Testis (tissue), 3 donors: ENCODE measurements around the gene CEBPE. TPM values are rescaled to one million over a fixed set of nuclear protein-coding genes. Genes with fewer than 3 reads are reported as not detected.

Experiments
- DNase-seq: peaks from one replicate; pipeline ENCODE4 v3.0.0-alpha.2; 2019
- H3K27ac ChIP-seq, 2 donors: fragments of 200-600 bp; sonication (generic); one replicate each; pipeline ENCODE4 v1.5.1; 2019
- H3K27me3 ChIP-seq: fragments of 200-600 bp; sonication (generic); one replicate; pipeline ENCODE4 v1.5.1; 2019
- H3K36me3 ChIP-seq: fragments of 200-600 bp; sonication (generic); one replicate; pipeline ENCODE4 v1.5.1; 2017; ENCODE audit warnings: low read depth; ENCODE audit errors: missing control alignments
- H3K4me1 ChIP-seq: fragments of 200-600 bp; sonication (generic); one replicate; pipeline ENCODE4 v1.5.1; 2019
- H3K4me3 ChIP-seq, 2 donors: fragments of 200-600 bp; sonication (generic); one replicate each; pipeline ENCODE4 v1.5.1; 2017 to 2019
- H3K9me3 ChIP-seq: fragments of 200-600 bp; sonication (generic); one replicate; pipeline ENCODE4 v1.5.1; 2017
- CTCF ChIP-seq, 3 experiments: fragments of 450-650 bp in 2 of 3; fragments of 200-600 bp in 1 of 3; sonication (generic) in 1 of 3; IDR thresholded peaks; one replicate each; pipeline ENCODE4 v1.5.1; 2016 to 2019; ENCODE audit warnings: antibody characterized with exemption in 3 of 3, mild to moderate bottlenecking in 2 of 3, moderate library complexity in 1 of 3
- POLR2A ChIP-seq: fragments of 450-650 bp; IDR thresholded peaks from one replicate; pipeline ENCODE4 v1.6.1; 2017; ENCODE audit warnings: antibody characterized with exemption, mild to moderate bottlenecking, moderate library complexity
- WGBS, 2 donors: methylation state at CpG; one replicate each; pipeline ENCODE4 v1.1.5; 2018; 5-methylcytosine and 5-hydroxymethylcytosine counted together
- intact Hi-C: fragments of 100-400 bp; cut with DNase I; formaldehyde crosslinking; loops from one replicate; pipeline ENCODE4 v1.15.1; 2023; ENCODE audit warnings: low total_unique reads
- polyA plus RNA-seq: library from polyadenylated mRNA; stranded (reverse); fragments of 350-450 nt; fragmentation: Illumina TruSeq; extraction: RNeasy Lipid Tissue Mini Kit (QIAGEN cat#74804); gene quantifications from one replicate; pipeline ENCODE4 v1.2.3, GENCODE V29; 2014; ENCODE audit warnings: low read depth, low replicate concordance; ENCODE audit not compliant: insufficient read depth
- total RNA-seq, 2 donors: library from RNA; depleted of rRNA; stranded (reverse); fragments of >200 nt; gene quantifications; one replicate each; pipeline ENCODE4 v1.2.3, GENCODE V29; 2016

The CEBPE gene
- total and polyA plus RNA-seq, 3 donors from 2014 or later, result 0.19 to 0.24 TPM; not detected in 1

DNA sequence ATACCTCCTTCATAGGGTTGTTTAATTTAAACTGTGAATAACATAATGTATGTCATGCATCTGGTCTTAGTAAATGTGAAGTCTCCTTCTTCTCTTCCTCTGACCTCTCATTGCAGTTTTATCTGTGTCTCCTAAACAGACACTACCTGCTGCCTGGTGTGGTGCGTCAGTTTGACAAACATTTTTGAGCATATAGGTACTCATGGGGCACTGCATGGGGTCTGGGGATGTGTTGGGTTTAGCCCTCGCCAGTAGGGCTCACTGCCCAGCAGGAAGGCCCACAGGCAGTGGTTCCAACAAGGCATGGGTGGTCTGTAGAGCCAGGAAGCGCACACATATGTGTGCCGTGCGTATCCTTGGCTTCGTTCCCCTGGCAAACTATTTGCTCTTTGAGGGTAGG lies 3.0 kb upstream of the CEBPE start:
- no peak for DNase-seq
- no peak overlapping the region for H3K4me3 ChIP-seq
- 87 to 95% methylated on average over 6 of the region's 6 CpGs for WGBS, 2 donors
- intact Hi-C loops, result loop anchor here (5.0 kb wide), 1 partner anchor 65 kb away; no protein-coding TSS in a partner anchor
- H3K9me3 ChIP-seq, result no peaks in the 10 kb centered on the region
- peaks cover 26% of the 10 kb centered on the region for H3K4me1 ChIP-seq
- no peak overlapping the region for H3K27ac ChIP-seq
- H3K36me3 ChIP-seq, result no peaks in the 10 kb centered on the region
- TF ChIP-seq CTCF (IDR thresholded peaks at IDR 0.05) (no peak), POLR2A (no peak)
- no peaks in the 10 kb centered on the region for H3K27me3 ChIP-seq

- no peak overlapping the region for H3K4me3 ChIP-seq
- TF ChIP-seq CTCF (IDR thresholded peaks at IDR 0.05), result no peak
- TF ChIP-seq POLR2A, result no peak
- peaks cover 25% of the 10 kb centered on the region for H3K4me1 ChIP-seq
- H3K27me3 ChIP-seq, result no peaks in the 10 kb centered on the region
- no peaks in the 10 kb centered on the region for H3K36me3 ChIP-seq
- 33 to 35% methylated on average over 6 of the region's 6 CpGs for WGBS, 2 donors
- peak; percentile 72 for DNase-seq
- peak overlapping the region; percentile 20 to 64 for H3K27ac ChIP-seq
- intact Hi-C loops, result loop anchor here (5.0 kb wide), 1 partner anchor 66 kb away; no protein-coding TSS in a partner anchor
- no peaks in the 10 kb centered on the region for H3K9me3 ChIP-seq
These were observed 2.3 kb upstream of the CEBPE start for GRCh38 chr14:23121361-23121771.

GRCh38 chr14:23120541-23121251 lies 1.6 kb upstream of the CEBPE start:
- H3K27me3 ChIP-seq, result no peaks in the 10 kb centered on the region
- WGBS, 2 donors, result 32 to 37% methylated on average over 8 to 9 of the region's 9 CpGs
- peak overlapping the region; percentile 20 to 64 for H3K27ac ChIP-seq
- no peaks in the 10 kb centered on the region for H3K9me3 ChIP-seq
- DNase-seq, result peak; percentile 94
- H3K4me1 ChIP-seq, result peaks cover 18% of the 10 kb centered on the region
- intact Hi-C loops, result loop anchor here (5.0 kb wide), 1 partner anchor 67 kb away; no protein-coding TSS in a partner anchor
- TF ChIP-seq POLR2A (no peak), CTCF (IDR thresholded peaks at IDR 0.05) (peak; percentile 99 to 100 (median 100))
- H3K4me3 ChIP-seq, result no peak overlapping the region
- no peaks in the 10 kb centered on the region for H3K36me3 ChIP-seq

DNA sequence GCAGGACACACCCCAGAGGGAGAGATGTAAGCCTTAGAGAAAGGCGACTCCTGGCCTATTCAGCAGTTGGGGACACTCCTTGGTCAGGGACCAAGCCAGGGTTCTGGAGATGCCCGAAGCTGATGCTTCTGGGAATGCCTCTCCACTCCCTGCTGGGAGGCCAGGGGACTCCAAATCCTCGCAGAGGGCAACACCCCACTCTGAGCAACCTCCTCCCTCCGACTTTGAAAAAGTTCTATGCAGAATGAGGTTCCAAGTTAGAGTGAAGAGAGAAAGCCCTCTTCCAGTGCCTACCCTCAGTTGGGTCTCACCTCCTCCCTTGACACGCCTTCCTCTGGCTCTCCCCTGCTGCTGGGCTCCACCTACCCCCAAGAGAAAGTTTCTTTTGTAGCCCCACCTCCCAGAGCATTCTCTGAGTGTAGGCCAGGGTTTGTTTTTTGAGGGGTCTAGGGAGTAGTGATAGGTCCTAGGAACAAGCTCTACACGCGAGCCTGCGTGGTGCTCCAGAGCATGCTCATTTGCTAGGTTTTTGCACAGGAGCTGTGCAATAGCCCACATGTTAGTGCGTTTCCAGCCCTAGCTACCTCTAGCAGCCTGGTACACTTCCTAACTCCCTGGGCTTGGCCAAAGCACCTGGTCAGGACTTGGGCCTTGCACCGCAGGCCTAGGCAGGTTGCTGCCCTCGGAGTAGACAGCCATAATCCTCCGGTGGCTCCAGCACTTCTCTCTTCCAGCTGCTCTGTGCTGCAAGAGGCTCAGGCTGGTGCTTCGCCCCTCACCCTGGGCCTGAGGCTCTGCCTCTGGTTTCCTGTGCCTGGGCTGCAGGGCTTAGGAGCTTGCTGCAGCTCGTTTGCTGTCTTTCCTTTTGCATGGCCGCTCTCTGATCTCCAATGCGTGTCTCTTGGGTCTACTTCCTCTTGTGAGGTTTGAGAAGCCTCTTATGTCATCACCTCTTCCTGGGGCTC lies 590 bp upstream of the CEBPE start:
- DNase-seq, result no peak
- H3K9me3 ChIP-seq, result no peaks in the 10 kb centered on the region
- peaks cover 18% of the 10 kb centered on the region for H3K4me1 ChIP-seq
- no peak for TF ChIP-seq CTCF (IDR thresholded peaks at IDR 0.05)
- no peak for TF ChIP-seq POLR2A
- 76 to 77% methylated on average over 12 to 16 of the region's 16 CpGs for WGBS, 2 donors
- H3K27me3 ChIP-seq, result no peaks in the 10 kb centered on the region
- no peak overlapping the region for H3K4me3 ChIP-seq
- intact Hi-C loops, result loop anchor here (5.0 kb wide), 1 partner anchor 68 kb away; no protein-coding TSS in a partner anchor
- H3K27ac ChIP-seq, result no peak overlapping the region
- H3K36me3 ChIP-seq, result no peaks in the 10 kb centered on the region
